Esophagus squamous epithelium (tissue), 5 donors: Measurements from ENCODE around the gene RNF166. TPM values are rescaled to one million over a fixed set of nuclear protein-coding genes. Genes with fewer than 3 reads are reported as not detected.

ENCODE experiments used
- DNase-seq: peaks from one replicate; lab custom pipeline; 2025; lab: John Stamatoyannopoulos, UW
- H3K27ac ChIP-seq, 4 donors: fragments of 200-600 bp; sonication (generic); one replicate each; pipeline ENCODE4 v1.5.1; 2016 to 2019; ENCODE audit warnings: mild to moderate bottlenecking in 1 of 4
- H3K27me3 ChIP-seq, 4 donors: fragments of 200-600 bp; sonication (generic); 1 replicate in 3 of 4; 2 replicates in 1 of 4; pipeline versions ENCODE4 v1.5.1 to v1.6.0; 2017 to 2021; ENCODE audit warnings: antibody characterized with exemption in 1 of 4
- H3K36me3 ChIP-seq, 3 donors: fragments of 200-600 bp; sonication (generic); one replicate each; pipeline ENCODE4 v1.5.1; 2016 to 2019
- H3K4me1 ChIP-seq, 3 donors: fragments of 200-600 bp; sonication (generic); one replicate each; pipeline ENCODE4 v1.5.1; 2017 to 2019
- H3K4me3 ChIP-seq, 4 donors: fragments of 200-600 bp; sonication (generic); 1 replicate in 3 of 4; 2 replicates in 1 of 4; pipeline ENCODE4 v1.5.1; 2016 to 2019; ENCODE audit warnings: mild to moderate bottlenecking in 2 of 4, moderate library complexity in 1 of 4
- H3K9me3 ChIP-seq, 3 donors: fragments of 200-600 bp; sonication (generic); one replicate each; pipeline ENCODE4 v1.5.1; 2016 to 2019
- CTCF ChIP-seq, 6 experiments: fragments of 450-650 bp in 4 of 6; fragments of 200-600 bp in 2 of 6; sonication (generic) in 2 of 6; IDR thresholded peaks; one replicate each; pipeline ENCODE4 v1.5.1; 2016 to 2019; ENCODE audit warnings: antibody characterized with exemption in 6 of 6, mild to moderate bottlenecking in 4 of 6, moderate library complexity in 4 of 6
- POLR2A ChIP-seq, 4 donors: fragments of 450-650 bp; IDR thresholded peaks; one replicate each; pipeline ENCODE4 v1.6.1; 2017; ENCODE audit warnings: antibody characterized with exemption in 4 of 4, mild to moderate bottlenecking in 4 of 4, moderate library complexity in 3 of 4
- WGBS, 2 donors: methylation state at CpG; one replicate each; pipeline ENCODE4 v1.1.5; 2018; 5-methylcytosine and 5-hydroxymethylcytosine counted together
- intact Hi-C: fragments of 100-400 bp; cut with DNase I; formaldehyde crosslinking; loops from one replicate; pipeline ENCODE4 v1.15.0; 2022
- total RNA-seq, 4 donors: library from RNA; depleted of rRNA; stranded (reverse); fragments of >200 nt; gene quantifications; one replicate each; pipeline ENCODE4 v1.1.0, GENCODE V29; 2016
- donor health status: DM: yes; HTN: yes; CAD: no.

The RNF166 gene
- total RNA-seq, 4 donors from 2014 or later = 7.1 to 16.8 (median 9.6) TPM

DNA sequence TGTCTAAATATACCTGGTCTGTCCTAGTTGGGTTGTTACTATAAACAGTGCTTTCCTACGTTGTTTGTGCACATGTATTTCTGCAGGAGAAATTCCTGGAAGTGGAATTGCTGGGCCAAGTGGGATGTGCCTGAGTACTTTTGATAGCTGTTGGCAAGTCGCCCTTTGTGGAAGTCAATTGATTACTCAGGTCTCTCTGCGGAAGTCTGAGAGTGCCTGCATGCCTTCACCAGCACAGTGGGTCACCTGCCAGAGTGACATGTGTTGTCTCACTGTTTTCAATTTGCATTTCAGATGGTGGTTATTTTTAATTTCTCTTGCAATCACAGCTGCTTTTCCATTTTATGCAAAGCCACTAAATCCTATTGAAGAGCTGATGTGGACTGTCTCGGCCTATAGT is 41.1 kb downstream of the RNF166 start:
- intact Hi-C loops = no loop called here
- H3K27me3 ChIP-seq = no peaks in the 10 kb centered on the region
- no peak for DNase-seq
- peaks cover 0 to 3% (median 0%) of the 10 kb centered on the region in 3 donors for H3K36me3 ChIP-seq
- 54 to 67% methylated on average over 4 of the region's 4 CpGs for WGBS, 2 donors
- no peaks in the 10 kb centered on the region for H3K9me3 ChIP-seq
- TF ChIP-seq POLR2A (IDR thresholded peaks at IDR 0.05) = no peak
- H3K27ac ChIP-seq = no peak overlapping the region
- H3K4me1 ChIP-seq = peaks cover 6 to 39% (median 12%) of the 10 kb centered on the region in 3 donors
- H3K4me3 ChIP-seq = no peak overlapping the region

GRCh38 chr16:88662843-88663606 is 43.2 kb downstream of the RNF166 start, which contains the start of gene MVD:
Gene MVD (minus strand): TSS chr16:88663091. CDS start chr16:88663080, 11 bp downstream.
- TF ChIP-seq CTCF (IDR thresholded peaks at IDR 0.05) (peak in 2 of 6 experiments; percentile 5 to 11), POLR2A (IDR thresholded peaks at IDR 0.05) (peak in 3 of 4 donors; percentile 83 to 94 (median 90))
- intact Hi-C loops = no loop called here
- Histone ChIP-seq H3K27me3 (no peaks in the 10 kb centered on the region), H3K27ac (peak within 1 kb of the TSS; percentile 89 to 97 (median 94)), H3K4me1 (peaks cover 6 to 39% (median 12%) of the 10 kb centered on the region in 3 donors), H3K36me3 (peaks cover 0 to 24% (median 3%) of the 10 kb centered on the region in 3 donors), H3K4me3 (peak within 1 kb of the TSS; percentile 74 to 99 (median 87)), H3K9me3 (no peaks in the 10 kb centered on the region)
- DNase-seq = peak; percentile 84
- 0% methylated on average over 15 of the region's 88 CpGs; no CpG with 5 or more reads in 1 of the 2 donors for WGBS, 2 donors

- DNase-seq = no peak
- intact Hi-C loops = no loop called here
- 3% methylated on average over 24 to 46 of the region's 49 CpGs for WGBS, 2 donors
These were observed 43.9 kb downstream of the RNF166 start for GRCh38 chr16:88662222-88662842.

GRCh38 chr16:88661468-88661867 is 44.7 kb downstream of the RNF166 start:
- peaks cover 0 to 39% (median 4%) of the 10 kb centered on the region in 3 donors for H3K36me3 ChIP-seq
- H3K4me1 ChIP-seq = peaks cover 6 to 39% (median 12%) of the 10 kb centered on the region in 3 donors
- no peaks in the 10 kb centered on the region for H3K27me3 ChIP-seq
- 79 to 80% methylated on average over 9 to 10 of the region's 10 CpGs for WGBS, 2 donors
- H3K9me3 ChIP-seq = no peaks in the 10 kb centered on the region
- TF ChIP-seq CTCF (IDR thresholded peaks at IDR 0.05) = no peak
- no peak for TF ChIP-seq POLR2A (IDR thresholded peaks at IDR 0.05)
- H3K4me3 ChIP-seq = peak overlapping the region in 1 of 4 donors; percentile 99
- intact Hi-C loops = no loop called here
- no peak overlapping the region for H3K27ac ChIP-seq
- no peak for DNase-seq

More at GRCh38 chr16:88662222-88662842, 43.9 kb downstream of the RNF166 start:
- Histone ChIP-seq H3K27me3 (no peaks in the 10 kb centered on the region), H3K36me3 (peaks cover 0 to 31% (median 4%) of the 10 kb centered on the region in 3 donors), H3K4me1 (peaks cover 6 to 39% (median 12%) of the 10 kb centered on the region in 3 donors), H3K4me3 (peak overlapping the region; percentile 74 to 99 (median 87)), H3K9me3 (no peaks in the 10 kb centered on the region), H3K27ac (peak overlapping the region; percentile 89 to 97 (median 92))
- TF ChIP-seq CTCF (IDR thresholded peaks at IDR 0.05) = no peak
- TF ChIP-seq POLR2A (IDR thresholded peaks at IDR 0.05) = no peak

- intact Hi-C loops = no loop called here
- peaks cover 5 to 25% (median 10%) of the 10 kb centered on the region in 3 donors for H3K4me1 ChIP-seq
- no peak for DNase-seq
- H3K4me3 ChIP-seq = no peak overlapping the region
- TF ChIP-seq POLR2A (IDR thresholded peaks at IDR 0.05) = no peak
- no peak for TF ChIP-seq CTCF (IDR thresholded peaks at IDR 0.05)
- WGBS, 2 donors = 78% methylated on average over 9 of the region's 25 CpGs; no CpG with 5 or more reads in 1 of the 2 donors
- H3K9me3 ChIP-seq = no peaks in the 10 kb centered on the region
- no peak overlapping the region for H3K27ac ChIP-seq
- H3K27me3 ChIP-seq = no peaks in the 10 kb centered on the region
- H3K36me3 ChIP-seq = peaks cover 0 to 62% (median 9%) of the 10 kb centered on the region in 3 donors
These were observed 47.0 kb downstream of the RNF166 start for GRCh38 chr16:88659160-88659559.
